GM12874 (cell line): ENCODE data around the gene ST7L.
A peak's percentile ranks its signal among the peaks of the same experiment; 100 is the strongest.

Experiments
- TF ChIP-seq, protein P1 (sequence below): IDR thresholded peaks from 2 replicates; pipeline ENCODE4 v1.5.1; 2011; ENCODE audit warnings: low read depth, mild to moderate bottlenecking, control low read depth, low read length, moderate library complexity; ENCODE audit not compliant: insufficient read depth

ST7L gene

DNA sequence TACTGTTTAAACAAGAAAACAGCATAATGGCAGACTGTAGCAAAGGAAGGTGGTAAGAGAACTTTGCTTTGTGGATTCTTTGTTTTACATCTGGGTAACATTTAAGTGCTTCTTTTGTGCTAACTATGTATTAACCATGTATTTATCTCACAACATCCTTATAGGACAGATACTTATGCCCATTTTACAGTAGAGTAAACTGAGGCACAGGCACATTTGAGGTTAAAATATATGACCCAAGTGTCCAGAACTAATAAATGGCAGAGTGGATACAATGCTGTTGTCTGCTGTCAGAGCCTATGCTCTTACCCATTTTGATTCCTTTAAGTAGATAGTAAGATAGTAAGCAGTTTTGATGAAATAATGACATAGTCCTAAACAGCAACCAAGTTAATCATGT is 7.9 kb upstream of the ST7L start:
- TF ChIP-seq, protein P1, sequence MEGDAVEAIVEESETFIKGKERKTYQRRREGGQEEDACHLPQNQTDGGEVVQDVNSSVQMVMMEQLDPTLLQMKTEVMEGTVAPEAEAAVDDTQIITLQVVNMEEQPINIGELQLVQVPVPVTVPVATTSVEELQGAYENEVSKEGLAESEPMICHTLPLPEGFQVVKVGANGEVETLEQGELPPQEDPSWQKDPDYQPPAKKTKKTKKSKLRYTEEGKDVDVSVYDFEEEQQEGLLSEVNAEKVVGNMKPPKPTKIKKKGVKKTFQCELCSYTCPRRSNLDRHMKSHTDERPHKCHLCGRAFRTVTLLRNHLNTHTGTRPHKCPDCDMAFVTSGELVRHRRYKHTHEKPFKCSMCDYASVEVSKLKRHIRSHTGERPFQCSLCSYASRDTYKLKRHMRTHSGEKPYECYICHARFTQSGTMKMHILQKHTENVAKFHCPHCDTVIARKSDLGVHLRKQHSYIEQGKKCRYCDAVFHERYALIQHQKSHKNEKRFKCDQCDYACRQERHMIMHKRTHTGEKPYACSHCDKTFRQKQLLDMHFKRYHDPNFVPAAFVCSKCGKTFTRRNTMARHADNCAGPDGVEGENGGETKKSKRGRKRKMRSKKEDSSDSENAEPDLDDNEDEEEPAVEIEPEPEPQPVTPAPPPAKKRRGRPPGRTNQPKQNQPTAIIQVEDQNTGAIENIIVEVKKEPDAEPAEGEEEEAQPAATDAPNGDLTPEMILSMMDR, result no peak

DNA sequence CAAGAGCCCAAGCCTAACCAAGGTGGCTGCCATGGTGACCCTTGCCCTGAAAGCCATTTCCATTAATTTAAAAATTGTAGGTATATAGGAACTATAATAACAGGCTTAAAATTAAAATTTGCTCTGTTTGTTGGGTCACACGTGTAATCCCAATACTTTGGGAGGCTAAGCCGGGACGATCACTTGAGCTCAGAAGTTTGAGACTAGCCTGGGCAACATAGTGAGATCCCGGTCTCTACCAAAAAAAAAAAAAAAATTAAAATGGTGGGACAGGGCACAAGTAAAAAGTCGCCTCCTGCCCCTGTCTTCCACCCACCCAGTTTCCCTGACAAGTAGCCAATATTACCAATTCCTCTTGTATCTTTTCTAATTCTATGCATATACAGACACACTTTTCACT is 7.3 kb upstream of the ST7L start:
- TF ChIP-seq, protein P1, result no peak

DNA sequence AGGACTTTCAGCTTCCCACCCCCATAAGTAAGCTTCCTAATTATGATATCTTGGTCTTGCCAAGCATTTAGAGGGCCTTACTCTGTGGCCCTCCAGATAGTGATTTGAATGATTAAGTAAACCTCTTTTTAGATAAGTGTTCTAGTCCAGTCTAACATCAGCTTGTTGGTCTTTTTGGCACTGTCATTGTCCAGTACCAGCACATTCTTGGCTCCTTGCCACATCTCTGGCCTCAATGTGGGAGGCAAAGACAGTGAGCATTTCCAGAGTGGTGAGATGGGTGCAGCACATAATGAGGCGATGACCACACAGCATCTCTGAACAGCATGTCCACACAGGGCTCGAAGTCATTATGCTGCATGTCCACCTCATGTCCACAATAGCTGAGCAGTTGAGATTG is 6.8 kb upstream of the ST7L start:
- TF ChIP-seq, protein P1, result no peak

DNA sequence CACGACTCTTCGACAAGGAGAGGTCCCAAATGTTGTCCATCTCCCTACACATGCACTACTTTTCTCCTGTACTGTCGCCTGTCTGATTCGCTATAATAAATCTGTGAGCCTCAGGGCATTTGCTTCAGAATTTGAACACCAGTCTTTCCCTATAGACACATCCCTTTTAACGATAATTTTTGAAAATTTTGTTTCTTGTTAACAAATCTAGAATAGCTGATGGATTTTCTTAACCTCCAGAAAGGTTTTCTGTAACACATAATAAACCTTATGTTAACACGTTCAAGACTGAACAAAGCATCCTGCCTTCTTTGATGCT is 1.4 kb upstream of the ST7L start:
- TF ChIP-seq, protein P1, result no peak

DNA sequence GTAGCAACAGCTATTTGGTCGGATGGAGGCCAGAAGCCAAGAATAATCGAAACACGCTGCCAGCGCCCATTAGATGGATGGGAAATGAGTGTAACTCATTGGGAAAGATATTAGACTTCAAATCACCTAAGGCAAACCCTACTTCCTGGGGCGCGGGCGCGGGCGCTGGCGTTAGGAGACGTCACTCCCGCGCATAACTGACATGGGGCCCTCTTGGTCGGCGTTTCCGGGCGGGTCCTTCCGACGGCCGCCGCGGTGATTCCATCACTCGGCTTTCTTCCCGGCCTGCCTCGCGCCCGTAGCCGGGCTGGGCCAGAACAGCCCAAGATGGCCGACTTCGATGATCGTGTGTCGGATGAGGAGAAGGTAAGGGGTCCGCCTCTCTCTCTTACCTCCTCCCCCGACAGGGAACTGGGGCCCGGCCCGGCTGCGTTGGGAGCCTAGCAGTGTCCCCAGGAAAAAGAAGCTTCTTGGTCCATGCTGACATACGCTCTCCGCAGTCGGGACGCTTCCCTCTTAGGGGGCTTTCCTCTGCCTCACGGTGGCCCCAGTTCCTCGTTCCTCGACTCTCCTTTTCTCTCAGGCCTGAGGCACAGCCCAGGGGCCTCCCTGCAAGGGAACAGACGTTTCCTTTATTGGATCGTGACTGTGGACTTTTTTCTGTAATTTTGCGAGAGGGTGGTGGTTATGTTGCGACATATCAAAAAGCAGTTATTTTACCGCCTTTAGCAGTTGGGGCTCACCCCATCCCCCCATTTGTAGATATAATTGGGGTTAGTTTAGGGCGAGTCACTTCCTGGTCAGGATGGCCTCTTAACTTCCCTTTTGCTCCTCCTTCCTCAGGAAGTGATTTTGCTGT is 806 bp upstream of the ST7L start, which contains the start of gene CAPZA1:
CAPZA1 (plus strand) TSS at position 315 of the 859 bp plus-strand sequence; CDS start at position 328, 13 bp downstream.
- TF ChIP-seq, protein P1, result no peak

DNA sequence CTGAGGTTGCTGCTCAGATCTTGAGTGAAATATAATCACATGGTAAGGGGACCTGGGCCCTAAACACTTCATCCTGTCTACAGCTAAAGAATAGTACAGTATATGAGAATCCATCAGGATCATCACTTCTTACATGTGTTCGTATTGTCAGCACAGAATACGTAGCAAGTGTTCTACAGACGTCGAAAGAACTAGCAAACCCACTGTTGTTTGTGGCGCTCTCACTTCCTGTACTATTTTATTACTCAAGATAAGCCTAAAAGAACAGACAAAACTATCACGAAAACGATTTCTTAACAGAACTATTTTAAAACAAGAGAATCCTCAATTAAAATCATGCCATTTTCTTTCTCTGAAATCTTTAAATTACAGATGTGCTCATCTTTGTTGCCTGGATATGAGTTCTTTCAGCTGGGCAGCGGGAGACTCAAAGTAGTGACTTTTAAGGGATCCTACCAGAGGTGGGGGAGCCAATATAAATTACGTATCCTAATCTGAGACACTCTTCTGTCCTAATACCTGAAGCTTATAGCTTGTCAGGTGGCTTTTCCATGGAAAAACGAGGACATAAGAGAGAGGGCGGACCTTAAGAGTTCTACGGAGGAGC is 724 bp downstream of the ST7L start:
- TF ChIP-seq, protein P1, result no peak

DNA sequence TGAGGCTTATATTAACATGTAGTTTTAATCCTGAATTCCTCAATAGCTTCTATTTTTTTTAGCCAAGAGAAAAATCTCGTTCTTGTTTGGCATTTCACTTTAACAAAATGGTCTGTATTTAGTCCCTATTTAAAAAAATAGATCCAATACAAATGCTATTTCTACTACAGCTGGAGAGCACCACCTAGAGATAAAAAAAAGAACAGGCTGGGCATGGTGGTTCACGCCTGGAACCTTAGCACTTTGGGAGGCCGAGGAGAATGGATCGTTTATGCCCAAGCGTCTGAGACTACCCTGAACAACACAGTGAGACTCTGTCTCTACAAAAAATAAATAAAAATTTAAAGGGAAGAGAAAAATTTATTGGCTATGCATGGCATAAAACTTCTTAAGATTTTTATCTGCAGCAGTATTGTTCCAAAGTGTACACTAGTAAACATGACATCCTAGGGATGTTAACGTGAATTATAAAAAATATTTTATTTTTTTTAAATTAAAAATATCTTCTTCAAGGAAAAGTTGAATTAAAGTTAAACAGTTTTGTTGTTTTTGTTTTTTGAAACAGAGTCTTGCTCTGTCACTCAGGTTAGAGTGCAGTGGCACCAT is 4.4 kb downstream of the ST7L start:
- TF ChIP-seq, protein P1, result peak; percentile 44; the same call in 1 of the 2 replicates
